ENCODE results near the gene BICD2. TPM values are rescaled to one million over a fixed set of nuclear protein-coding genes. Genes with fewer than 3 reads are reported as not detected.

The BICD2 gene
- total and polyA plus RNA-seq, 10 of the 15 experiments (the other 5 are each of a cell fraction or from before 2014, with no cell fraction given): 5.3 to 25.5 (median 14.4) TPM

GRCh38 chr9:92664394-92665152 lies 100.1 kb downstream of the BICD2 start:
- CTCF ChIA-PET: interaction anchor here (1.4 to 1.8 kb wide), 2 partner anchors 42 to 527 kb away, joined by 3 to 4 read pairs; no protein-coding TSS in a partner anchor
- no peak overlapping the region for H2AFZ ChIP-seq (ENCODE audit: control insufficient read depth, low read depth, low read length)
- H3K9me3 ChIP-seq (replicated peaks; ENCODE audit: control insufficient read depth, insufficient read depth, low read length): no peaks in the 10 kb centered on the region; the same call in 2 of the 3 replicates
- peaks cover 56% of the 10 kb centered on the region for H3K79me2 ChIP-seq (ENCODE audit: control insufficient read depth, insufficient read depth, low read length)
- no peak for DNase-seq (ENCODE audit: low read depth, low spot score)
- peak; percentile 61 for ATAC-seq
- 56% methylated on average over 13 of the region's 13 CpGs for WGBS (ENCODE audit: insufficient coverage, insufficient replicate concordance, low lambda C conversion rate, missing lambda C conversion rate)
- peaks cover 2 to 27% of the 10 kb centered on the region in 2 experiments; a peak in 3 of 4 replicates for H3K36me3 ChIP-seq (ENCODE audit: control insufficient read depth in 2 of 2, insufficient read depth in 2 of 2, low read length in 1 of 2)
- POLR2A ChIA-PET: no interaction called here
- RAD21 ChIA-PET (ENCODE audit: unreplicated experiment): no interaction called here
- in situ Hi-C loops (cut with MboI) (no loop called here), intact Hi-C loops (cut with micrococcal nuclease; ENCODE audit: unreplicated experiment) (loop anchor here (5.0 kb wide), 1 partner anchor 43 kb away; no protein-coding TSS in a partner anchor)
- no peaks in the 10 kb centered on the region for H3K27me3 ChIP-seq (replicated peaks in 1 of 2; ENCODE audit: control insufficient read depth in 2 of 2, insufficient read depth in 2 of 2, low read length in 1 of 2)
- peak overlapping the region; percentile 38 for H3K4me3 ChIP-seq
- peak overlapping the region; percentile 20 for H3K27ac ChIP-seq (ENCODE audit: control insufficient read depth, insufficient read depth)
- peak overlapping the region; percentile 51 for H3K4me2 ChIP-seq (ENCODE audit: control insufficient read depth, insufficient read depth)
- no TSS peak for BruUV-seq (replicated peaks)
- no peak overlapping the region for H3K9ac ChIP-seq (ENCODE audit: control insufficient read depth, insufficient read depth, low read length)
- H4K20me1 ChIP-seq (ENCODE audit: control insufficient read depth, insufficient read depth): peaks cover 8% of the 10 kb centered on the region; the same call in 1 of the 2 replicates
- SMC1A ChIA-PET (ENCODE audit: uncharacterized antibody, unreplicated experiment): interaction anchor here (0.7 to 0.9 kb wide), 2 partner anchors 30 to 172 kb away, joined by 3 read pairs; no protein-coding TSS in a partner anchor
- FAIRE-seq: no peak
- peaks cover 24% of the 10 kb centered on the region for H3K4me1 ChIP-seq (ENCODE audit: control insufficient read depth, insufficient read depth, low read length)
- TF ChIP-seq NR2C2 (IDR thresholded peaks at IDR 0.05; ENCODE audit: borderline replicate concordance, control insufficient read depth, insufficient read length, low read depth): no peak
- no peak for TF ChIP-seq BCL11A (IDR thresholded peaks at IDR 0.05; ENCODE audit: low read depth, low read length)
- no peak for TF ChIP-seq CHD2 (IDR thresholded peaks at IDR 0.05; ENCODE audit: borderline replicate concordance, low read depth, low read length)
- TF ChIP-seq EED (IDR thresholded peaks at IDR 0.05; ENCODE audit: low read depth): no peak
- TF ChIP-seq, protein P1, sequence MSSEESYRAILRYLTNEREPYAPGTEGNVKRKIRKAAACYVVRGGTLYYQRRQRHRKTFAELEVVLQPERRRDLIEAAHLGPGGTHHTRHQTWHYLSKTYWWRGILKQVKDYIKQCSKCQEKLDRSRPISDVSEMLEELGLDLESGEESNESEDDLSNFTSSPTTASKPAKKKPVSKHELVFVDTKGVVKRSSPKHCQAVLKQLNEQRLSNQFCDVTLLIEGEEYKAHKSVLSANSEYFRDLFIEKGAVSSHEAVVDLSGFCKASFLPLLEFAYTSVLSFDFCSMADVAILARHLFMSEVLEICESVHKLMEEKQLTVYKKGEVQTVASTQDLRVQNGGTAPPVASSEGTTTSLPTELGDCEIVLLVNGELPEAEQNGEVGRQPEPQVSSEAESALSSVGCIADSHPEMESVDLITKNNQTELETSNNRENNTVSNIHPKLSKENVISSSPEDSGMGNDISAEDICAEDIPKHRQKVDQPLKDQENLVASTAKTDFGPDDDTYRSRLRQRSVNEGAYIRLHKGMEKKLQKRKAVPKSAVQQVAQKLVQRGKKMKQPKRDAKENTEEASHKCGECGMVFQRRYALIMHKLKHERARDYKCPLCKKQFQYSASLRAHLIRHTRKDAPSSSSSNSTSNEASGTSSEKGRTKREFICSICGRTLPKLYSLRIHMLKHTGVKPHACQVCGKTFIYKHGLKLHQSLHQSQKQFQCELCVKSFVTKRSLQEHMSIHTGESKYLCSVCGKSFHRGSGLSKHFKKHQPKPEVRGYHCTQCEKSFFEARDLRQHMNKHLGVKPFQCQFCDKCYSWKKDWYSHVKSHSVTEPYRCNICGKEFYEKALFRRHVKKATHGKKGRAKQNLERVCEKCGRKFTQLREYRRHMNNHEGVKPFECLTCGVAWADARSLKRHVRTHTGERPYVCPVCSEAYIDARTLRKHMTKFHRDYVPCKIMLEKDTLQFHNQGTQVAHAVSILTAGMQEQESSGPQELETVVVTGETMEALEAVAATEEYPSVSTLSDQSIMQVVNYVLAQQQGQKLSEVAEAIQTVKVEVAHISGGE (CRISPR knock-in tag; IDR thresholded peaks at IDR 0.05): no peak
- no peak for TF ChIP-seq CREM (IDR thresholded peaks at IDR 0.05; ENCODE audit: low read depth)
- no peak for TF ChIP-seq POLR2AphosphoS5 (IDR thresholded peaks at IDR 0.05; ENCODE audit: low read length)
- no peak for TF ChIP-seq USF1 (IDR thresholded peaks at IDR 0.05; ENCODE audit: borderline replicate concordance, extremely low read length, insufficient read depth, low read depth, low read length)
- TF ChIP-seq, protein P2, sequence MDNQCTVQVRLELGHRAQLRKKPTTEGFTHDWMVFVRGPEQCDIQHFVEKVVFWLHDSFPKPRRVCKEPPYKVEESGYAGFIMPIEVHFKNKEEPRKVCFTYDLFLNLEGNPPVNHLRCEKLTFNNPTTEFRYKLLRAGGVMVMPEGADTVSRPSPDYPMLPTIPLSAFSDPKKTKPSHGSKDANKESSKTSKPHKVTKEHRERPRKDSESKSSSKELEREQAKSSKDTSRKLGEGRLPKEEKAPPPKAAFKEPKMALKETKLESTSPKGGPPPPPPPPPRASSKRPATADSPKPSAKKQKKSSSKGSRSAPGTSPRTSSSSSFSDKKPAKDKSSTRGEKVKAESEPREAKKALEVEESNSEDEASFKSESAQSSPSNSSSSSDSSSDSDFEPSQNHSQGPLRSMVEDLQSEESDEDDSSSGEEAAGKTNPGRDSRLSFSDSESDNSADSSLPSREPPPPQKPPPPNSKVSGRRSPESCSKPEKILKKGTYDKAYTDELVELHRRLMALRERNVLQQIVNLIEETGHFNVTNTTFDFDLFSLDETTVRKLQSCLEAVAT (IDR thresholded peaks at IDR 0.05): peak; percentile 64; the same call in 1 of the 2 replicates
- no peak for TF ChIP-seq NFYB (IDR thresholded peaks at IDR 0.05; ENCODE audit: insufficient read depth, low read depth, low read length)
- no peak for TF ChIP-seq ETV6 (conservative IDR thresholded peaks at IDR 0.05 in 1 of 2, IDR thresholded peaks at IDR 0.05 in 1 of 2; ENCODE audit: borderline replicate concordance in 1 of 2, low read depth in 1 of 2)
- no peak for TF ChIP-seq IRF4 (IDR thresholded peaks at IDR 0.05; ENCODE audit: low read depth, low read length)
- TF ChIP-seq, protein P3, sequence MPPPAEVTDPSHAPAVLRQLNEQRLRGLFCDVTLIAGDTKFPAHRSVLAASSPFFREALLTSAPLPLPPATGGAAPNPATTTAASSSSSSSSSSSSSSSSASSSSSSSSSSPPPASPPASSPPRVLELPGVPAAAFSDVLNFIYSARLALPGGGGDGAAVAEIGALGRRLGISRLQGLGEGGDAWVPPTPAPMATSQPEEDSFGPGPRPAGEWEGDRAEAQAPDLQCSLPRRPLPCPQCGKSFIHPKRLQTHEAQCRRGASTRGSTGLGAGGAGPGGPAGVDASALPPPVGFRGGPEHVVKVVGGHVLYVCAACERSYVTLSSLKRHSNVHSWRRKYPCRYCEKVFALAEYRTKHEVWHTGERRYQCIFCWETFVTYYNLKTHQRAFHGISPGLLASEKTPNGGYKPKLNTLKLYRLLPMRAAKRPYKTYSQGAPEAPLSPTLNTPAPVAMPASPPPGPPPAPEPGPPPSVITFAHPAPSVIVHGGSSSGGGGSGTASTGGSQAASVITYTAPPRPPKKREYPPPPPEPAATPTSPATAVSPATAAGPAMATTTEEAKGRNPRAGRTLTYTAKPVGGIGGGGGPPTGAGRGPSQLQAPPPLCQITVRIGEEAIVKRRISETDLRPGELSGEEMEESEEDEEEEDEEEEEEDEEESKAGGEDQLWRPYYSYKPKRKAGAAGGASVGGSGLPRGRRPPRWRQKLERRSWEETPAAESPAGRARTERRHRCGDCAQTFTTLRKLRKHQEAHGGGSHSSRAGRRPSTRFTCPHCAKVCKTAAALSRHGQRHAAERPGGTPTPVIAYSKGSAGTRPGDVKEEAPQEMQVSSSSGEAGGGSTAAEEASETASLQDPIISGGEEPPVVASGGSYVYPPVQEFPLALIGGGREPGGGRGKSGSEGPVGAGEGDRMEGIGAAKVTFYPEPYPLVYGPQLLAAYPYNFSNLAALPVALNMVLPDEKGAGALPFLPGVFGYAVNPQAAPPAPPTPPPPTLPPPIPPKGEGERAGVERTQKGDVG (CRISPR knock-in tag; IDR thresholded peaks at IDR 0.05): no peak
